Stimulated activated CD4-positive, alpha-beta T cell treated with anti-CD3 and anti-CD28 coated beads, TNF-alpha, amount 100 ng/mL, for 1 hour (primary cell): ENCODE results near the gene LOXL1.
"Not testable (repeated sequence)": the region's sequence is repeated elsewhere in the genome, so short reads cannot be mapped to it uniquely, and the experiment has no call there.

ENCODE experiments used
- DNase-seq, 3 donors: peaks; one replicate each; pipeline ENCODE4 v3.0.0-alpha.2; 2020; ENCODE audit warnings: low read depth in 3 of 3, low spot score in 1 of 3

Gene LOXL1

DNA sequence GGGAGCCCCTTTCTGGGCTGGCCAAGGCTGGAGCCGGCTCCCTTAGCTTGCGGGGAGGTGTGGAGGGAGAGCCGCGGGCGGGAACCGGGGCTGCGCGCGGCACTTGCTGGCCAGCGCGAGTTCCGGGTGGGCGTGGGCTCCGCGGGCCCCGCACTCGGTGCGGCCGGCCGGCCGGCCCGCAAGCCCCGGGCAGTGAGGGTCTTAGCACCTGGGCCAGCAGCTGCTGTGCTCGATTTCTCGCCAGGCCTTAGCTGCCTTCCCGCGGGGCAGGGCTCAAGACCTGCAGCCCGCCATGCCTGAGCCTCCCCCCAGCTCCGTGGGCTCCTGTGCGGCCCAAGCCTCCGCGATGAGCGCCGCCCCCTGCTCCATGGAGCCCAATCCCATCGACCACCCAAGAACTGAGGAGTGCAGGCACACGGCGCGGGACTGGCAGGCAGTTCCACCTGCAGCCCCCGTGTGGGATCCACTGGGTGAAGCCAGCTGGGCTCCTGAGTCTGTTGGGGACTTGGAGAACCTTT is 47.5 kb downstream of the LOXL1 start:
- DNase-seq: not testable (repeated sequence)

- not testable (repeated sequence) for DNase-seq
Measured at GRCh38 chr15:73975440-73976125, 49.3 kb downstream of the LOXL1 start.

DNA sequence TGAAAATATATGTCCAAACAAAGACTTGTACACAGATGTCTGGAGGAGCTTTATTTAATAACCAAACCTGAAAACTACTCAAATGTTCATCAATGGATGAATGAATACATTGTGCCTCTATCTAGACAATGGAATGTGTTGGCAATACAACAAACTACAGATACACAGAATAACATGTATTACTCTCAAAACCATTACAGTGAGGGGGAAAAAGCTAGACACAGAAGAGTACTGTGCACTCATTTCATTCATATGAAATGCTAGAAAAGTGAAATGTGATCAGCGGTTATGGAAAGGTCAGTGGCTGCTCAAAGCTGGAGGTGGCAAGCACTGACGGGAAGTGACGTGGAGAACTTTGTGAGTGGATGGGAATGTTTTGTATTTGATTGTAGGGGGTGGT is 52.6 kb downstream of the LOXL1 start:
- no peak for DNase-seq

DNA sequence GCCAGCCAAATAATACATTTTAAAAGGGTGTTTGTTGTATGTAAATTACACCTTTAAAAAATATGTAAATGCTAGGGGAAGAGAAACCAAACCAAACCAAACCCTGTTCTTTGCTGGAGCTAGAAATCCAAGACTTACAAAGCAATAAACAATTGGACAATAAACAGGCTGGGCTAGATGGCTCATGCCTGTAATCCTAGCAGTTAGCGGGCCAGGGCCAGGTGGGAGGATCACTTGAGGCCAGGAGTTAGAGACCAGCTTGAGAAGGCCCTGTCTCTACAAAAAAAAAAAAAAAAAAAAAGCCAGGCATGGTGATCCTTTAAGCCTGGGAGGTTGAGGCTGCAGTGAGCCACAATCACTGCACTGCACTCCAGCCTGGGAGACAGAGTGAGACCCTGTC is 53.4 kb downstream of the LOXL1 start:
- no peak for DNase-seq

GRCh38 chr15:73981761-73982221 is 55.5 kb downstream of the LOXL1 start:
- DNase-seq: no peak

DNA sequence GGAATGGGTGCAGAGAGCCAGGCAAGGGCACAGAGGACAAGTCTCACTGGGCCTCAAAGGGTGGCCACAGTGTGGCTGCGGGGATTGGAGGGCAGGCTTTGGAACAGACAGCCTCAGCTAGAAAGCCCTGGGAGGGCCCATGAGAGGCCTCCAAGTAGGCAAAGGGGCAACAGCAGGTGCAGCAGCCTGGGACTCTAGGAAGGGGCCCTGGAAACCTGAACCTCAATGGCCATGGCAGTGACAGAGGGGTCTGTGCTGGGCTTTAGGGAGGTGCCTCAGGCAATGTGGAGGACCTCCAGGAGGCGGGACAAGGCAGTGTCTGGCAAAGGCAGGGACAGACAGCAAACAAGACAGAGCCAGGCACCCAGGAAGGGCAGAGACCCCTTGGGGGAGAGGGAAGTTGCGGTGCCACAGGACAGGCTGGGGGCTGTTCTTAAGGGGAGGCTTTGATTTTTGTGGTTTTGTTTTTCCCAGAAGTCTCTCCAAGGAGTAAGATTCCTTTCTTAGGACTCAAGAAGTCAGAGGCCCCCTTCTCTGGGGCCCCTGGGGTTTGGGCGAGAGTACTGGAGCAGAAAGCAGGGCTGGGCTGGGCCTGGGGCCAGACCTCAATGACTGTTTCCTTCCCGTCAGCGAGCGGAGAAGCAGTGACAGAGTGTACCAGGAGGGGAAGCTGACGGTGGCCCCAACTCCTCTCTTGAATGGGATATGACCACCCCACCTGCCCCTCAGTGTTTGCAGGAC is 56.1 kb downstream of the LOXL1 start:
- no peak for DNase-seq

- DNase-seq: no peak
Measured at GRCh38 chr15:73983211-73983727, 57.0 kb downstream of the LOXL1 start.

- no peak for DNase-seq
Measured at GRCh38 chr15:73983773-73984172, 57.5 kb downstream of the LOXL1 start.

GRCh38 chr15:73984208-73984979 is 58.1 kb downstream of the LOXL1 start:
- DNase-seq: no peak

- DNase-seq: no peak
Measured at GRCh38 chr15:73985101-73985873, 59.0 kb downstream of the LOXL1 start.

GRCh38 chr15:73986055-73986775 is 60.0 kb downstream of the LOXL1 start:
- DNase-seq: no peak

DNA sequence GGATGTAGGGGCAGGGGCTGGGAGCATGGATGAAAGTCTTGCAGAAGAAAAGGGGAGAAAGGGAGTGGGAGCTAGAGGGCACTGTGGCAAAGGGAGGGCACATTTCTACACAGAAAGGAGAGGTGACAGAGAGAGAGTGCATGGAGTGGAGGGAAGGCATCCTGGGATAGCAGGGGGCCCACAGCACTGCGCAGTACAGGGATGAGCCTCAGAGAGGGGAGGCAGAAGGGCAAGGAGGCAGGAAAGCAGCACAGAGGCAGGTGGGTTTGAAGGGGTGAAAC is 60.5 kb downstream of the LOXL1 start:
- DNase-seq: no peak

DNA sequence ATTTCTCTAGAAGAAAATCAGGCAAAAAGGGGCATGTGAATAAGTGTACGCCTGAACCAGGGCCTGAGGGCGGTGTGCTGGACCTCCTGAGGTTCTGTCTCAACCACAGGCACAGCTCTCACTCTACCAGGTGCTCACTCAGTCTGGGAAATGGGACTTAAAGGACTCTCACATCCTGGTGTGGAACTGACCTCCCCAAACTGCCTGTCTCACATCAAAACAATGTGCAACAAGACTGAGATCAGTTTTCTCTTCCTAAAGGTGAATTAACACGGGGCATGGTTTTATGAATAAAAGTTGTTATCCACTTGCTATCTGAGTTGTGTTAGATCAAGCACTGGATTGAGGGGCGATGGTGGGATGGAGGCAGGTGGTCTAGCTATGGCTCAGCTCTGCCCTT is 61.0 kb downstream of the LOXL1 start:
- DNase-seq: no peak

- no peak for DNase-seq
Measured at GRCh38 chr15:73987681-73988444, 61.6 kb downstream of the LOXL1 start.

DNA sequence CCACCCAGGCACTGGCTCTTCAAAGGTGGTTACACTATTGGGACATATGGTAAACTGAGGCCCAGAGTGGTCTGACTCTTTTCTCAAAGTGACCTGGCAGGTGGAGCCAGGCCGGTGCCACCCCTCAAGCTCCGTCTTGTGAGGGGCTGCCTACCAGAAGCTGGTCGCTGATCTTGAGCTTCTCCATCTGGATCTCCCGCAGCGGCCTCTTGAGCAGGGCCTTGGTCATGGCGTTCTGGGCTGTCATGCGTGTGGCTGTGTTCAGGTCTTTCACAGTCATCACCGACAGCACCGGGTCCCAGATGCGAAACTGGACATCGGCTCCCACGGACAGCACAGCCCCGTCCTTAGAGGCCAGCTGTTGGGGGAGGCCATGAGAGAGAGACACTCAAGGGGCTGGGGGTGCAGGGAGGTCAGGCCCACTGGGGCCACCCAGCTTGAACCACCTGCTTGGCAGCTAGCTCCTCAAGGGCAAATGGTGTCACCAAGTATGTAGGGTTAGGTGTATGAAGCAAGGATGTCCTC is 62.2 kb downstream of the LOXL1 start:
- no peak for DNase-seq

GRCh38 chr15:73989001-73989798 is 62.9 kb downstream of the LOXL1 start:
- DNase-seq: no peak

DNA sequence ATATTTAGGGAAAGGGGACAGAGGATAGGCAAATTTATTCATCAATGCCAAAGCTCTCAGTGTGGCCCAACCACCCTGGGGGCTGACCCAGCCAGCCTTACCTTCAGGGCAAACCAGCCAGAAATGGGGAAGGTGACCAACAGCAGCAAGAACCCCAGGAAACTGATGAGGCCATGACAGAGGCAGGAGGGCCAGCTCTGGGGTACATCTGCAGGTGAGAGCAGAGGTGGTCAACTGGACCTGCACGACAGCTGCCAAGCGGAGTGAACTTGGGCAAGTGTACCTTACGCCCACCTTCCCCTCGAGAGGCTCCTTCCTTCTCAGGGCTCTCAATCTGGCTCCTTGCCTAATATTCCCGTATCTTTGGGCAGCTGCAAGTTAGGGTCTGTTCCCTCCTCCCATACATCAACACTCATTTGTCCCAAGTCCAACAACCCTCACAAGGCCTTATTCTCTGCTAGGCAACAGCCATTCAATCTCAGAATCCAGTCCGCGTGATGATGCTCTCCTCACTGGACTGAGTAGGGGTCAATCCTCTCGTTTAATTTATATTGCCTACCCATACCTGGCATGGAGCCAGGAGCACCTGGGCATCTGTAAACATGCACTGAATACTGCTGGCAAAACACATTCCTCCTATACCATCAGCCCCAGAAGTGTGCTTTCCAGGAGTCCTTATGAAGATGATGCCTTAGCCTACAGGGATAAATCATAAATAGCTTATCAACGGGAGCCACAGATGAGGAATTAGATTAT is 64.2 kb downstream of the LOXL1 start:
- DNase-seq: no peak

- DNase-seq: no peak
Measured at GRCh38 chr15:73991260-73991659, 65.0 kb downstream of the LOXL1 start.
